Neutrophil (primary cell): ENCODE measurements around the gene DTL.

Source experiments
- H3K27ac ChIP-seq: fragments of 200-600 bp; sonication (generic); 2 replicates; pipeline ENCODE4 v1.5.1; 2016; ENCODE audit warnings: mild to moderate bottlenecking, moderate library complexity
- H3K27me3 ChIP-seq: fragments of 200-600 bp; sonication (generic); 2 replicates; pipeline ENCODE4 v1.6.0; 2016; ENCODE audit warnings: mild to moderate bottlenecking
- H3K36me3 ChIP-seq: fragments of 200-600 bp; sonication (generic); 2 replicates; pipeline ENCODE4 v1.5.1; 2017
- H3K4me1 ChIP-seq, 2 experiments: fragments of 200-600 bp in 1 of 2; sonication (generic) in 1 of 2; 1 replicate in 1 of 2; 2 replicates in 1 of 2; pipeline versions ENCODE4 v1.5.1 to v1.6.1; 2013 to 2016; ENCODE audit warnings: low read depth in 1 of 2, low read length in 1 of 2, mild to moderate bottlenecking in 1 of 2, moderate library complexity in 1 of 2; ENCODE audit not compliant: control insufficient read depth in 1 of 2, insufficient read depth in 1 of 2
- H3K4me3 ChIP-seq, 2 experiments: fragments of 200-600 bp in 1 of 2; sonication (generic) in 1 of 2; 1 replicate in 1 of 2; 2 replicates in 1 of 2; pipeline ENCODE4 v1.5.1; 2013 to 2016; ENCODE audit warnings: low read depth in 1 of 2, low read length in 1 of 2, mild to moderate bottlenecking in 1 of 2, moderate library complexity in 1 of 2
- H3K9me3 ChIP-seq: fragments of 200-600 bp; sonication (generic); 2 replicates; pipeline ENCODE4 v1.5.1; 2016
- TF ChIP-seq, protein P1 (sequence below): fragments of 200-600 bp; sonication (generic); IDR thresholded peaks from 2 replicates; pipeline ENCODE4 v1.5.1; 2016; ENCODE audit warnings: antibody characterized with exemption

The DTL gene

DNA sequence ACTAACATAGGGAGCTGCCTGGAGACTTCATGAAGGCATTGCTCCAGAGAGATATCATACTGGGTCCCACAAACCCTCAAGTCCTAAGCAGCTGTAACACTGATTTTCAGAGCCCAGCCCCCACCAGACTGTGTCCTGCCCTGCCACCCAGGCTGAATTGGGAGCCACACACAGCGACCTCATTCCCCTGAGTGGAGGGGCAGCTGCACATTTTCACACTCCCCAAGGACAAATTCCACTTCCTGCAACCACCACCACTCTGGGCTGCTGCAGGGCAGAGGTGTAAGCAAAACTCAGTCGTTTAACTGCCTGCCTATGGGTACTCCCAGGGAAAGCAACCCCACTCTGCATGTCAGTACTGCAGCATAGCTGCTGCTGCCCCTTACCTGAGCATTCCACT lies 19.8 kb downstream of the DTL start:
- Histone ChIP-seq H3K9me3 (no peaks in the 10 kb centered on the region), H3K36me3 (peaks cover 11% of the 10 kb centered on the region), H3K4me1 (no peaks in the 10 kb centered on the region), H3K27me3 (no peaks in the 10 kb centered on the region), H3K4me3 (no peak overlapping the region), H3K27ac (no peak overlapping the region)
- TF ChIP-seq, protein P1, sequence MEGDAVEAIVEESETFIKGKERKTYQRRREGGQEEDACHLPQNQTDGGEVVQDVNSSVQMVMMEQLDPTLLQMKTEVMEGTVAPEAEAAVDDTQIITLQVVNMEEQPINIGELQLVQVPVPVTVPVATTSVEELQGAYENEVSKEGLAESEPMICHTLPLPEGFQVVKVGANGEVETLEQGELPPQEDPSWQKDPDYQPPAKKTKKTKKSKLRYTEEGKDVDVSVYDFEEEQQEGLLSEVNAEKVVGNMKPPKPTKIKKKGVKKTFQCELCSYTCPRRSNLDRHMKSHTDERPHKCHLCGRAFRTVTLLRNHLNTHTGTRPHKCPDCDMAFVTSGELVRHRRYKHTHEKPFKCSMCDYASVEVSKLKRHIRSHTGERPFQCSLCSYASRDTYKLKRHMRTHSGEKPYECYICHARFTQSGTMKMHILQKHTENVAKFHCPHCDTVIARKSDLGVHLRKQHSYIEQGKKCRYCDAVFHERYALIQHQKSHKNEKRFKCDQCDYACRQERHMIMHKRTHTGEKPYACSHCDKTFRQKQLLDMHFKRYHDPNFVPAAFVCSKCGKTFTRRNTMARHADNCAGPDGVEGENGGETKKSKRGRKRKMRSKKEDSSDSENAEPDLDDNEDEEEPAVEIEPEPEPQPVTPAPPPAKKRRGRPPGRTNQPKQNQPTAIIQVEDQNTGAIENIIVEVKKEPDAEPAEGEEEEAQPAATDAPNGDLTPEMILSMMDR, result no peak

DNA sequence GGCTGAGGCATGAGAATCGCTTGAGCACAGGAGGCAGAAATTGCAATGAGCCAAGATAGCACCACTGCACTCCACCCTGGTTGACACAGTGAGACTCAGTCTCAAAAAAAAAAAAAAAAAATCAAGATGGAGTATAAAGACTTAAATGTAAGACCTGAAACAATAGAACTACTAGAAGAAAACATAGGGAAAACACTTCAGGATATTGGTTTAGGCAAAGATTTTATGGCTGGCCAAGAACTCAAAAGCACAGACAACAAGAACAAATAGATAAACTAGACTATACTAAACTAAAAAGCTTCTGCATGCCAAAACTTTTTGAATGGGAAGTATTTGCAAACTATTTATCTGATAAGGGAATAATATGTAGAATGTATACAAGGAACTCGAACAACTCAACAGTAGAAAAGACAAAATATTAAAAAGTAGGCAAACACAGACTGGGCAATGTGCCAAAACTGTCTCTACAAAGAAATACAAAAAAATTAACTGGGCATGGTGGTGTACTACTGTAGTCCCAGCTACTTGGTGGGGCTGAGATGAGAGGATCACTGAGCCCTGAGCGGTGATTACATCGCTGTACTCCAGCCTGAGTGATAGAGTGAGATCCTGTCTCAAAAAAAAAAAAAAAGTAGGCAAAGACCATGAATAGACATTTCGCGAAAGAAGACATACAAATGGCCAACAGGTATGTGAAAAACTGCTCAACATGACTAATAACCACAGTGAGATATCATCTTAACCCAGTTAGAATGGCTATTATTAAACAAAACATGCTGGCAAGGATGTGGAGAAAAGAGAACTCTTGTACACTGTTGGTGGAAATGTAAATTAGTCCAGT lies 25.3 kb downstream of the DTL start:
- Histone ChIP-seq H3K27ac (no peak overlapping the region), H3K9me3 (no peaks in the 10 kb centered on the region), H3K27me3 (no peaks in the 10 kb centered on the region), H3K4me1 (no peaks in the 10 kb centered on the region), H3K4me3 (no peak overlapping the region), H3K36me3 (peaks cover 4% of the 10 kb centered on the region)
- TF ChIP-seq, protein P1, result no peak

DNA sequence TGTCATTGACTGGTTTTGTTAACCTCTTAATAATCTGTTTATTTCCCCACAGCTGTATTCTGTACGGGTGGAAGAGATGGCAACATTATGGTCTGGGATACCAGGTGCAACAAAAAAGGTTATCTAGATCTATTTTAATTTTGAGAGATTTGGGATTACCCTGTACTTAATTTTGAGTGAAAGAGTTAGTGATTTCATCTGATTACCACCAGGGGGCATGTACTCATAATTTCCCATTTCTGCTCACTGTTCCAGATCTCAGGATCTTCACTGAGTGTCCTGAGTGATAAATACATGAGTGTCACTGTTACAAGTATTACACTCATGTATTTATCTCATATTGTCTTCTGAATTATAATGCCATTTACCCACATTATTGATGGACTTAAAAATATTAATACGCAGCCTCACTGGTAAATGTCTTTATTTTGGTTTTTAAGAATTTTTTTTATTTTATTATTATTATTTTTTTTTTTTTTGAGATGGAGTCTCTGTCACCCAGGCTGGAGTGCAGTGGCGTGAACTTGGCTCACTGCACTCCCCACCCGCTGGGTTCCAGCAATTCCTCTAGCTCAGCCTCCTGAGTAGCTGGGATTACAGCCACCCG lies 27.4 kb downstream of the DTL start:
- Histone ChIP-seq H3K9me3 (no peaks in the 10 kb centered on the region), H3K36me3 (peaks cover 7% of the 10 kb centered on the region), H3K4me1 (no peaks in the 10 kb centered on the region), H3K27me3 (no peaks in the 10 kb centered on the region), H3K27ac (no peak overlapping the region), H3K4me3 (no peak overlapping the region)
- TF ChIP-seq, protein P1, result peak; percentile 64

DNA sequence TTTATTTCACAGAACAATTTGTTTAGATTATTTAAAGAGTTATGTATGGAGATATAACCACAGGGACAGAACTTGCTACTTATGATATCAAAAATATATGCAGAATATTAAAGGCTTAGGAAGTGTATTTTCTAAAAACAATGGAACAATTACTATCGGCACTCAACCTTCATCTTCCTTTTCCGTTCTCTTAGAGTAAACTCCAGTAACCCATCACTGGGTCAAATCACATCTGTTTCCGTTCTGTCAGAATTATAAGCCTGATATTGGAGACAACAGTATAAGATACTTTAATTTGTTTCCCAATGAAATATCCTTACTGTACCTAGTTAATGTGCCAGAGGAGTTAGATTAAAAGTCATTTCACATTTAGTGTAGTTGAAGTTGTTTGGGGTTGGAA lies 32.2 kb downstream of the DTL start:
- no peak overlapping the region for H3K27ac ChIP-seq
- TF ChIP-seq, protein P1, result no peak
- no peak overlapping the region for H3K4me3 ChIP-seq
- H3K27me3 ChIP-seq, result no peaks in the 10 kb centered on the region
- no peaks in the 10 kb centered on the region for H3K9me3 ChIP-seq
- no peaks in the 10 kb centered on the region for H3K4me1 ChIP-seq
- peaks cover 8% of the 10 kb centered on the region for H3K36me3 ChIP-seq

DNA sequence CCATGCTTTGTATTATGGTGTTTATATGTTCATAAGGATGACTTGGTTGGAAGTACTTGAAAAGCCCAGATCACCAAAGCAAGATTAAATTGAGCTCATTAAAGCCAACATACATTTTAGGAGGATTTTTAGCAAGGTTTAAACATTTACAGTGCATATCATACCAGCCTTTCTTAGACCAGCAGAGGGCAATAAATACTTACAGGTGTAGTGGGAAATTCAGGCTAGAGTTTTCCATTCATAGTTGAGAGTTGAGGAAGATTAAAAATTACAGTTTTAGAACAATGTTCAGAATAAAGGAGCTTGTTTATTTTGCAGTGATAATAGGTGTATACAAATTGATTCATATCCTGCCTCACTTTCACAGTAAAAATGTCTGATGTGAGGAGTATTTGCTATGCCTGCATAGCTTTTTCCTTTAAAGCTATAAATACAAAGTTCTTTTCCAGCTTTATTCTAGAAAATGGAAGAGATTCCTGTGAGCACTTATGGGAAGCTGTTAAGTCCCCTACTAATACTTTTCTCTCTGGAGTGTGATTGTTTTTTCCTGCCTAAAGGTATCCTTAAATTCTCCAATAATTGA lies 35.3 kb downstream of the DTL start:
- peak overlapping the region; percentile 12 for H3K27ac ChIP-seq
- no peaks in the 10 kb centered on the region for H3K4me1 ChIP-seq
- H3K36me3 ChIP-seq, result peaks cover 8% of the 10 kb centered on the region
- H3K4me3 ChIP-seq, result no peak overlapping the region
- H3K27me3 ChIP-seq, result no peaks in the 10 kb centered on the region
- H3K9me3 ChIP-seq, result no peaks in the 10 kb centered on the region
- TF ChIP-seq, protein P1, result peak; percentile 61
